Measurements from ENCODE around the gene SEC14L5. TPM values are rescaled to one million over a fixed set of nuclear protein-coding genes. Genes with fewer than 3 reads are reported as not detected.
"Not testable (repeated sequence)": the region's sequence is repeated elsewhere in the genome, so short reads cannot be mapped to it uniquely, and the experiment has no call there.

The SEC14L5 gene
- total RNA-seq, 2 donors from 2014 or later, result 0.26 TPM; not detected in 1

DNA sequence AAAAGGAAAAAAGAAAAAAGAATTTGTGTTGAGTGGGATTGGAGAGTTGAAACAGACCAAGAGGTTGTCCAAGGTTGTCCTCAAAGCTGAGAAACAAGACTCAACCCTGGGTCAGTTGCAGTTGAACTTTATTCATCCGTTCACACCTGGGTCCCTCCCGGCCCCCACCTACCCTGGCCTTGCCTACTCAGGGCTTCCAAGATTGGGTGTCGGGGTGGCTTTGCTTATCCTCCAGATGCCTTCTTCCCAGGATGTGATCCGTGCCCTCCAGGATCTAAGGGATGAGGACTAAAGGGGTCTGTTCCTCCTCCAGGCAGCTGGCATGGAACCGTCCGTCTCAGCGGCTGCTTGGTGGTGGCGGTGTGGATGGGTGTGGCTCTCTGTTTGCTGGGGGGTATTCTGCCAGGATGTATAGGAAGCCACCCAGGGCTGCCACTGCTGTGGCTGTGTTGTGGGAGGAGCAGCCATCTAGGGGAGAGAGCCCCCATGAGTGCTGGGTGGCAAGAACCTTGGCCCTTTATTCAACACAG is 85.9 kb downstream of the SEC14L5 start:
- H3K4me3 ChIP-seq, result no peak overlapping the region
- no peaks in the 10 kb centered on the region for H3K36me3 ChIP-seq (replicated peaks in 1 of 2; ENCODE audit: insufficient read depth in 1 of 2, low read depth in 2 of 2)
- no peaks in the 10 kb centered on the region for H3K9me3 ChIP-seq
- H3K27ac ChIP-seq, result no peak overlapping the region
- ATAC-seq, result no peak
- intact Hi-C loops (cut with DNase I), result no loop called here
- TF ChIP-seq, protein P1, sequence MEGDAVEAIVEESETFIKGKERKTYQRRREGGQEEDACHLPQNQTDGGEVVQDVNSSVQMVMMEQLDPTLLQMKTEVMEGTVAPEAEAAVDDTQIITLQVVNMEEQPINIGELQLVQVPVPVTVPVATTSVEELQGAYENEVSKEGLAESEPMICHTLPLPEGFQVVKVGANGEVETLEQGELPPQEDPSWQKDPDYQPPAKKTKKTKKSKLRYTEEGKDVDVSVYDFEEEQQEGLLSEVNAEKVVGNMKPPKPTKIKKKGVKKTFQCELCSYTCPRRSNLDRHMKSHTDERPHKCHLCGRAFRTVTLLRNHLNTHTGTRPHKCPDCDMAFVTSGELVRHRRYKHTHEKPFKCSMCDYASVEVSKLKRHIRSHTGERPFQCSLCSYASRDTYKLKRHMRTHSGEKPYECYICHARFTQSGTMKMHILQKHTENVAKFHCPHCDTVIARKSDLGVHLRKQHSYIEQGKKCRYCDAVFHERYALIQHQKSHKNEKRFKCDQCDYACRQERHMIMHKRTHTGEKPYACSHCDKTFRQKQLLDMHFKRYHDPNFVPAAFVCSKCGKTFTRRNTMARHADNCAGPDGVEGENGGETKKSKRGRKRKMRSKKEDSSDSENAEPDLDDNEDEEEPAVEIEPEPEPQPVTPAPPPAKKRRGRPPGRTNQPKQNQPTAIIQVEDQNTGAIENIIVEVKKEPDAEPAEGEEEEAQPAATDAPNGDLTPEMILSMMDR (IDR thresholded peaks at IDR 0.05), result no peak
- no peak for TF ChIP-seq POLR2A (IDR thresholded peaks at IDR 0.05)
- H3K27me3 ChIP-seq, result no peaks in the 10 kb centered on the region
- H3K4me1 ChIP-seq, result no peaks in the 10 kb centered on the region
- DNase-seq, result no peak
- WGBS, 2 donors, result 79 to 86% methylated on average over 5 to 8 of the region's 8 CpGs

DNA sequence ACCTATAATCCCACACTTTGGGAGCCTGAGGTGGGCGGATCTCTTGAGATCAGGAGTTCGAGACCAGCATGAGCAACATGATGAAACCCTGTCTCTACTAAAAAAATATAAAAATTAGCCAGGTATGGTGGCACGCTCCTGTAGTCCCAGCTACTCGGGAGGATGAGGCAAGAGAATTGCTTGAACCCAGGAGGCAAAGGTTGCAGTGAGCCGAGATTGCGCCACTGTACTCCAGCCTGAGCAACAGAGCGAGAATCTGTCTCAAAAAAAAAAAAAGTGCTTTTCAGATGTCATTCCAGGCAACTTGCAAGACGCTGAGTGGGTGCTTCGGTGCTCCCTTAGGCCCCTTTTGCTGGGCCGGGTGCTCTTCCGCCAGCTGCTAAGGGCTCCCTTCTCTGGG is 86.5 kb downstream of the SEC14L5 start:
- 90 to 97% methylated on average over 11 of the region's 11 CpGs for WGBS, 2 donors
- H3K27me3 ChIP-seq; ATAC-seq; H3K4me3 ChIP-seq; DNase-seq; H3K36me3 ChIP-seq (replicated peaks in 1 of 2; ENCODE audit: insufficient read depth in 1 of 2, low read depth in 2 of 2); intact Hi-C loops (cut with DNase I); H3K9me3 ChIP-seq; H3K27ac ChIP-seq; H3K4me1 ChIP-seq: not testable (repeated sequence)

DNA sequence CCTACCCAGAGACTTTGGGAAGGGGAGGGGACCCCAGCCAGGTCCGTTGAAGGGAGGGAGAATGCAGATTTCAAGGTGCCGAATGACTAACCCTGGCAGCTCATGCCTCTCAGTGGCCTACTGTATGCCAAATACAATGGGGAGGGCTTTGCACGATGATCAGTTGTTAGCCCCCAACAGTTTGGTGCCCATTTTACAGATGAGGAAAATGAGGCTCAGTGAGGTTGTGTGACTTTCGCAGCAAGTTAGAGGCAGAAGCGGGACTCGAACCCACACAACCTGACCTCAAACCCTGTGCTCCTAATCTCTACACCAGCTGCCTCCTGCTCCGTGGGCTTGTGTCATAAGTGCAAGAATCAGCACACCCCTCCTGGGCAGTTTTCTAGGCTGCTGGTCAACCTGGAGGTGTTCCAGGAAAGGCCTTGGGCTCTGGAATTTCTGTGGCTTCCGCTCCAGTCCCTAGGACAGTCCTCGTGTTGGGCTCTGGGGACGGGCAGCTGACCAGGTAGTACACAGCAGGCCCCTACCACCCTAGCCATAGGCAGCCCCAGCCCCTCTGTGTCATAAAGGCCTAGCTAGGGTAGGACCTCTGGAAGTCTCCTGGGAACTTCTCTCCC is 87.5 kb downstream of the SEC14L5 start:
- Histone ChIP-seq H3K36me3 (replicated peaks in 1 of 2; ENCODE audit: insufficient read depth in 1 of 2, low read depth in 2 of 2) (no peaks in the 10 kb centered on the region), H3K4me1 (no peaks in the 10 kb centered on the region), H3K27ac (no peak overlapping the region), H3K27me3 (no peaks in the 10 kb centered on the region), H3K9me3 (no peaks in the 10 kb centered on the region), H3K4me3 (no peak overlapping the region)
- no peak for TF ChIP-seq POLR2A (IDR thresholded peaks at IDR 0.05)
- TF ChIP-seq, protein P1 (IDR thresholded peaks at IDR 0.05), result no peak
- intact Hi-C loops (cut with DNase I), result no loop called here
- DNase-seq, result no peak
- no peak for ATAC-seq
- WGBS, 2 donors, result 81 to 83% methylated on average over 2 to 10 of the region's 10 CpGs

DNA sequence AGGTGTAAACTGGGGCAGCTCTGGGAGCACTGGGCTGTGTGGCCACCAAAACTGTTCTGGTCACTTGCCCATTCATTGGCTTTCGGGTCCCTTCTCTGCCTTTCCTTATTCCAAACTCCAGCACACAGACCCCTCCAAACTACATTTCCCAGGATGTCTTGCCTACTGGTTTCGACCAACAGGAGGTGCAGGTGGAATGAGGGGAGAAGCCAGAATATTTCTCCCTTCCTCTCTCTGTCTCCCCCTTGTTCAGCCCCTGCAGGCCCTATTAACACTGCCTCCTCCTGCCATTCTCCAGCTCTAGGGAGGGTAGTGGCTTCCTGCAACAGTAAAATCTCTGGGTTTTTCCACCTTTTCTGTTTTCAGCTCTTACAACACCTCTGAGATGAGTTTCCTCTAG is 88.8 kb downstream of the SEC14L5 start:
- intact Hi-C loops (cut with DNase I), result no loop called here
- Histone ChIP-seq H3K4me3 (no peak overlapping the region), H3K9me3 (no peaks in the 10 kb centered on the region), H3K4me1 (no peaks in the 10 kb centered on the region), H3K27me3 (no peaks in the 10 kb centered on the region), H3K36me3 (replicated peaks in 1 of 2; ENCODE audit: insufficient read depth in 1 of 2, low read depth in 2 of 2) (no peaks in the 10 kb centered on the region), H3K27ac (no peak overlapping the region)
- DNase-seq, result no peak
- no peak for ATAC-seq
- TF ChIP-seq POLR2A (IDR thresholded peaks at IDR 0.05), result no peak
- TF ChIP-seq, protein P1 (IDR thresholded peaks at IDR 0.05), result no peak
- 88 to 89% methylated on average over 2 of the region's 2 CpGs for WGBS, 2 donors

DNA sequence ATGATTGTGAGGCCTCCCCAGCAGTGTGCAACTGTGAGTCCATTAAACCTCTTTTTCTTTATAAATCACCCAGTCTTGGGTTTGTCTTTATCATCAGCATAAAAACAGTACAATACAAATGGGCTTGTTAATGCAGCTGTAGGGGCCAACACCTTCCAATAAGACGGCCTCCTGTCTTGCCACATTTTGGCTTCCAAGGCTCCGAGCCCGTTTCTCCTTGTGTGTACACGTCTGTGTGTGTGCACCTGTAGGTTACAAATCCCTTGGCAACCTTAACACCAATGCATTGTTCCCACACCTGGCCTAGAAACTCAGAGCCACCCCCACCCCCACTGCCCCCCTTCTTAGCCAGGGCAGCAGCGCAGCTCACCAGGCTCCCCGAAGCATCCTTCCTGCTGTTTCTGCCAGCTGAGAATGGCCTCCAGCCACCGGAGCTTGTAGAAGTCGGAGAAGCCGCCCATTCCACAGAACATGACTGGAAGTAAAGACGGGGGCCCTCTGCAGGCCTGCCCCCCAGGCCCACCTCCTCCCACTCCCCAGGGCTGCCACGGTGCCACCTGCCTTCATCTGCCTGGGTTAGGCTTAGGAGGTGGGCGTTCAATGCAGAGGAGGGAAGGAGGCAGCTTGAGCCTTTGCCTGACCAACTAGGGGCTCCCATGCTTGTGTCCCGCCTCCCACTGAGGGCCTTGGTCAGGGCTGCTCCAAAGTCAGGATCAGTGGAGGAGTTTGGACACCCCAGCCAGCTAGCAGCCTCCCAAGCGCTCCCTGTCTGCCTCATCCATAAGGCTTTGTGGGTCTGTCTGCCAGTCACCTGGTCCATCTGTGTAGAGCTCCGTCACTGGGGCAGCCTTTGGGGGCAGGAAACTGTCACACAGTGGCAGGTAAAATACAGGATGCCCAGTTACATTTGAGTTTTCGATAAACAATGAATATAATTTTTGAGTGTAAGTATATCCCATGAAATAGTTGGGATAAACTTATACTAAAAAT is 97.0 kb downstream of the SEC14L5 start:
- 86 to 87% methylated on average over 14 of the region's 16 CpGs for WGBS, 2 donors

More for the DNA sequence above, 97.0 kb downstream of the SEC14L5 start:
- ATAC-seq (no peak), DNase-seq (no peak)
- Histone ChIP-seq H3K4me1 (no peaks in the 10 kb centered on the region), H3K27ac (no peak overlapping the region), H3K4me3 (no peak overlapping the region), H3K27me3 (no peaks in the 10 kb centered on the region), H3K36me3 (replicated peaks in 1 of 2; ENCODE audit: insufficient read depth in 1 of 2, low read depth in 2 of 2) (no peaks in the 10 kb centered on the region), H3K9me3 (no peaks in the 10 kb centered on the region)
- TF ChIP-seq, protein P1 (IDR thresholded peaks at IDR 0.05), result no peak
- TF ChIP-seq POLR2A (IDR thresholded peaks at IDR 0.05), result no peak
- intact Hi-C loops (cut with DNase I), result no loop called here
